CD4-positive, CD25-positive, alpha-beta regulatory T cell (primary cell): ENCODE measurements around the gene CHGA. TPM values are rescaled to one million over a fixed set of nuclear protein-coding genes. Genes with fewer than 3 reads are reported as not detected.
A peak's percentile ranks its signal among the peaks of the same experiment; 100 is the strongest.

Source experiments
- ATAC-seq, 2 donors: fragments of 150-1000 bp; cut with Tn5 transposase; one replicate each; pipeline ENCODE4 v1.10.0; 2021; ENCODE audit warnings: low read depth in 2 of 2, moderate number of reproducible peaks in 2 of 2, moderate library complexity in 1 of 2
- DNase-seq, 3 donors: peaks; one replicate each; pipeline versions ENCODE4 v3.0.0 to v3.0.0-alpha.2; 2012 to 2022; ENCODE audit warnings: mixed read lengths in 1 of 3
- H3K27ac ChIP-seq: one replicate; pipeline ENCODE4 v1.7.0; 2013; ENCODE audit warnings: mild to moderate bottlenecking, low read length; ENCODE audit not compliant: insufficient read depth, poor library complexity, severe bottlenecking
- H3K27me3 ChIP-seq: one replicate; pipeline ENCODE4 v1.7.0; 2013; ENCODE audit warnings: low read length; ENCODE audit not compliant: control insufficient read depth, insufficient read depth
- H3K36me3 ChIP-seq: one replicate; pipeline ENCODE4 v1.7.0; 2013; ENCODE audit warnings: mild to moderate bottlenecking, low read length, moderate library complexity; ENCODE audit not compliant: control insufficient read depth, insufficient read depth
- H3K4me1 ChIP-seq: 2 replicates; pipeline ENCODE4 v1.7.0; 2013; ENCODE audit warnings: mild to moderate bottlenecking, low read length; ENCODE audit not compliant: insufficient read depth, control insufficient read depth, poor library complexity, severe bottlenecking
- H3K4me3 ChIP-seq: one replicate; pipeline ENCODE4 v1.7.0; 2013; ENCODE audit warnings: low read depth, mild to moderate bottlenecking, low read length, moderate library complexity
- H3K9me3 ChIP-seq, 2 experiments: 1 replicate in 1 of 2; 2 replicates in 1 of 2; pipeline ENCODE4 v1.7.0; 2013; ENCODE audit warnings: low read length in 2 of 2, mild to moderate bottlenecking in 1 of 2, moderate library complexity in 1 of 2; ENCODE audit not compliant: control insufficient read depth in 2 of 2
- H3K27ac Mint-ChIP-seq, 3 donors: one replicate each; pipeline ENCODE4 v1.8.0; 2020 to 2022; ENCODE audit warnings: mild to moderate bottlenecking in 3 of 3, mixed read lengths in 3 of 3, moderate library complexity in 2 of 3
- H3K27me3 Mint-ChIP-seq: one replicate; pipeline ENCODE4 v1.8.0; 2022; ENCODE audit warnings: mild to moderate bottlenecking, mixed read lengths
- H3K36me3 Mint-ChIP-seq: one replicate; pipeline ENCODE4 v1.8.0; 2020; ENCODE audit warnings: mixed read lengths
- H3K4me1 Mint-ChIP-seq, 4 donors: one replicate each; pipeline ENCODE4 v1.8.0; 2020 to 2022; ENCODE audit warnings: mixed read lengths in 4 of 4, mild to moderate bottlenecking in 1 of 4
- H3K4me3 Mint-ChIP-seq, 4 donors: one replicate each; pipeline ENCODE4 v1.8.0; 2020 to 2022; ENCODE audit warnings: mild to moderate bottlenecking in 4 of 4, mixed read lengths in 4 of 4, moderate library complexity in 3 of 4
- H3K9me3 Mint-ChIP-seq, 7 donors: one replicate each; pipeline ENCODE4 v1.8.0; 2020 to 2022; ENCODE audit warnings: mixed read lengths in 7 of 7, mild to moderate bottlenecking in 3 of 7, moderate library complexity in 2 of 7
- polyA plus RNA-seq, 4 donors: library from polyadenylated mRNA; unstranded; fragments of 300-500 nt; fragmentation: Illumina TruSeq; gene quantifications; one replicate each; pipeline ENCODE4 v1.2.3, GENCODE V29; 2021
- total RNA-seq: library from RNA; stranded (reverse); gene quantifications from one replicate; pipeline ENCODE4 v1.2.3, GENCODE V29; 2022

CHGA gene
- total RNA-seq (not detected), polyA plus RNA-seq (under 1 TPM; 0.21 to 0.72 (median 0.33) TPM)

DNA sequence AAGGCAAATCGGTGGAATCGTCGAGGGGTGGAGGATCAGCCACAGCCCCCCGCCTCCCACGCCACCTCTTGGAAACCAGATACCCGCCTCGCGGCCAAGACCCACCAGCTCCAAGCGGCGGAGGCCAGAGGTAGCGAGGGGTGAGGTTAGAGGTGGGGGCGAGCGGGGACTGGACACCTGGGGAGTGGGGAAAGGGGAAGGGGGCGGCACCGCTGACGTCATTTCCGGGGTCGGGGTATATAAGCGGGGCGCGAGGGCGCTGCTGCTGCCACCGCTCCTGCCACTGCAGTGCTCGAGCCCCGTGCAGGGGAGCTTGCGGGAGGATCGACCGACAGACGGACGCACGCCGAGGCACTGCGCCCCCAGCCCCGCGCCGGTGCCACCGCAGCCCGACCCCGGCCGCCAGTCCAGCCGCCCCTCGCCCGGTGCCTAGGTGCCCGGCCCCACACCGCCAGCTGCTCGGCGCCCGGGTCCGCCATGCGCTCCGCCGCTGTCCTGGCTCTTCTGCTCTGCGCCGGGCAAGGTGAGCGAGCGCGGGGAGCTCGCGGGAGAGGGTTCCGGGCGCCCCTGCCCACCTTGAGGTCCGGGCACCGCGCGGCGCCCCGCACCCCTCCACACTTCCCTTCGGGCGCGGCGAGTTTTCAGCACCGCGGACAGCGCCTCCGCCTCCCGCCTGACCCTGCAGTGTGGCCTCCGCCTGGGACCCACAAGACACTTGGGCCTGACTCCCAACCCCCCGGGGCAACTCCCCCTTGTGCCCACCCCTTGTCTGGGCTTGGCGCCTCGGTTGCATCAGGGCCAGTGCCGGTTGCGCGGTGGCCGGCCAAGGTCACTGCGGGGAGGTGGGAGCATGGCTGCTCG, at the start of gene CHGA:
TSS of gene CHGA (plus strand) at position 268 of the 861 bp plus-strand sequence. CDS start at position 478, 210 bp downstream.
- peak in 2 of 3 donors; percentile 26 to 30 for DNase-seq
- Histone ChIP-seq H3K4me3 (no peak within 1 kb of the TSS), H3K9me3 (no peaks in the 10 kb centered on the region), H3K27ac (no peak within 1 kb of the TSS), H3K36me3 (no peaks in the 10 kb centered on the region), H3K4me1 (no peaks in the 10 kb centered on the region), H3K27me3 (no peaks in the 10 kb centered on the region)
- peaks cover 0 to 12% (median 2%) of the 10 kb centered on the region in 4 donors for H3K4me1 Mint-ChIP-seq
- no peak within 1 kb of the TSS for H3K27ac Mint-ChIP-seq
- no peaks in the 10 kb centered on the region for H3K36me3 Mint-ChIP-seq
- H3K9me3 Mint-ChIP-seq: peaks cover 0 to 4% (median 0%) of the 10 kb centered on the region in 7 donors
- peak; percentile 29 to 42 for ATAC-seq
- peaks cover 29% of the 10 kb centered on the region for H3K27me3 Mint-ChIP-seq
- peak within 1 kb of the TSS in 1 of 4 donors; percentile 26 for H3K4me3 Mint-ChIP-seq

GRCh38 chr14:92874962-92875661, 47.8 kb upstream of the CHGA start:
- H3K27me3 ChIP-seq: peaks cover 4% of the 10 kb centered on the region
- no peaks in the 10 kb centered on the region for H3K36me3 ChIP-seq
- no peak overlapping the region for H3K27ac ChIP-seq
- H3K4me1 ChIP-seq: no peaks in the 10 kb centered on the region
- peaks cover 0 to 2% (median 0%) of the 10 kb centered on the region in 4 donors for H3K4me1 Mint-ChIP-seq
- ATAC-seq (no peak), DNase-seq (no peak)
- no peak overlapping the region for H3K4me3 Mint-ChIP-seq
- H3K36me3 Mint-ChIP-seq: no peaks in the 10 kb centered on the region
- H3K9me3 ChIP-seq: no peaks in the 10 kb centered on the region
- no peak overlapping the region for H3K27ac Mint-ChIP-seq
- no peak overlapping the region for H3K4me3 ChIP-seq
- peaks cover 22% of the 10 kb centered on the region for H3K27me3 Mint-ChIP-seq
- peaks cover 0 to 2% (median 0%) of the 10 kb centered on the region in 7 donors for H3K9me3 Mint-ChIP-seq

DNA sequence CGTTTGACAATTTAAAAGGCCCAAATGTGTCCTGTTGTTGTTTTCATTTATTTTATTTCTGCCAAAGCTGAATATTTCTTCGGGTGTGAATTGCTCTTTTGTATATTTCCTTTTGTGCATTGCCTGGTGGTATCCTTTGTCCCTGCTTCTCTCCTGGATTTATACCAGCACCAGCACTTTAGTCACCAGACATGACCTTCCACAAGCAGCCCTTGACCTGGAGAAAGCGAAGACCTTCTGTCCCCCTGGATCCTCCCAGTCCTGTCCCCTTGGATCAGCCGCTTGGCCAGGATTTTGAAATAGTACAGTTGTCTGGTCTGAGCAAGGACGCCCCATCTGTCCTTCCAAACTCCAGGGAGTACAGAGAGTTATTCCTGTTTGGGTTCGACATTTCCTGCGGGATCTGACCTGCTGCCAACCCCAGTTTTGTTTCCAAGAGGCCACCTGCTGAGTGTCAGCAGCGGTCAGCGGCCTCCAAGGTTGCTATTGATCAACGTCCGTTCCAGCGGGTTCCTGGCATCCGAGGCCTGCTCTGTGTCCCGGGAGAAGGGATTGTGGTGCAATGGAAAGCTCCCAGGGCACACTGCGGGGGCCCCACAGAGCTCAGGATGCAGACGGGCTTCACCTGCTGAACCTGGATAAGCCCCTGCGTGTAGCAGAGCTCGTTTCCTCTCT, 45.1 kb upstream of the CHGA start:
- no peaks in the 10 kb centered on the region for H3K36me3 ChIP-seq
- peaks cover 0 to 3% (median 0%) of the 10 kb centered on the region in 7 donors for H3K9me3 Mint-ChIP-seq
- DNase-seq (no peak), ATAC-seq (no peak)
- H3K4me3 Mint-ChIP-seq: no peak overlapping the region
- H3K4me1 ChIP-seq: no peaks in the 10 kb centered on the region
- H3K36me3 Mint-ChIP-seq: no peaks in the 10 kb centered on the region
- no peaks in the 10 kb centered on the region for H3K9me3 ChIP-seq
- peaks cover 0 to 2% (median 0%) of the 10 kb centered on the region in 4 donors for H3K4me1 Mint-ChIP-seq
- H3K27ac ChIP-seq: no peak overlapping the region
- H3K27ac Mint-ChIP-seq: peak overlapping the region in 1 of 3 donors; percentile 80
- H3K27me3 ChIP-seq: peaks cover 4% of the 10 kb centered on the region
- H3K27me3 Mint-ChIP-seq: peaks cover 37% of the 10 kb centered on the region
- H3K4me3 ChIP-seq: no peak overlapping the region

DNA sequence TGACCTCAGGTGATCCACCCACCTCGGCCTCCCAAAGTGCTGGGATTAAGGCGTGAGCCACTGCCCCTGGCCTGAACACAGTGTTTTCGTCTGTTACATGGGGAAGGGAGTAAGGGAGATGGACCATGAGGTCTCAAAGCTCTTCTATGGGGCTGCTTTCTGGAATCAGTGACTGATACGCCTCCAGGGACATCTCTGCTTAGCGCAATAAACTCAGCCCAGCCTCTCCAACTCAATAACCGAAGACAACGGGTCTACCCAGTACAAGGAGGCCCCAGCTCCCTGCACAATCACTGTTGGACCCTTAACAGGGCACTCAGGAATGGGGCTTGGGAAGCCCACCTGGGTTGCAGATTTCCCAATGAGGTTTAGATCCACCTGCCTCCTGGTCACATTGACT, 42.6 kb upstream of the CHGA start:
- Histone ChIP-seq H3K4me3 (no peak overlapping the region), H3K4me1 (no peaks in the 10 kb centered on the region), H3K36me3 (no peaks in the 10 kb centered on the region), H3K9me3 (no peaks in the 10 kb centered on the region), H3K27ac (no peak overlapping the region), H3K27me3 (peaks cover 4% of the 10 kb centered on the region)
- ATAC-seq (no peak), DNase-seq (no peak)
- Mint-ChIP-seq H3K4me3 (no peak overlapping the region), H3K36me3 (no peaks in the 10 kb centered on the region), H3K4me1 (peaks cover 0 to 2% (median 0%) of the 10 kb centered on the region in 4 donors), H3K9me3 (peaks cover 0 to 1% (median 0%) of the 10 kb centered on the region in 7 donors), H3K27ac (no peak overlapping the region), H3K27me3 (peaks cover 41% of the 10 kb centered on the region)

DNA sequence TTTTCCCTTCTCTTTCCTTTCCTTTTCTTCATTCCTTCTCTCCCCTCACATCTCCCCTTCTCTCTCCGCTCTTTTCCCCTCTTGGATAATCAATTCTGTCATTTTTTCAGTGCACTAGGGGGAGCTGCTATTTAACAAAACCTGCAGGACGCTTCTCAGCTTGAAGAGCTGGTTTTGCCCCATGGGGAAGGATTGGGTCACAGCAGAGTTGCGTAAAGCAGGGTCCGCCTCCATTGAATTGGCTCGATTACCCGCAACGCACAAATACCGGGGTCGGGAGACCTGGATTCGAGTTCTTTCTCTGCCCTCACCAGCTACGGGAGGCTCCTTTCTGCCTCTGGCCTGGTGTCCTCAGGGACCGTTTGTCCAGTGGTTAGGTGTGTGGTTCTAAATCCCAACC, 42.1 kb upstream of the CHGA start:
- Histone ChIP-seq H3K4me1 (no peaks in the 10 kb centered on the region), H3K27ac (no peak overlapping the region), H3K36me3 (no peaks in the 10 kb centered on the region), H3K27me3 (peaks cover 4% of the 10 kb centered on the region), H3K9me3 (no peaks in the 10 kb centered on the region), H3K4me3 (no peak overlapping the region)
- peaks cover 0 to 2% (median 0%) of the 10 kb centered on the region in 4 donors for H3K4me1 Mint-ChIP-seq
- no peak overlapping the region for H3K27ac Mint-ChIP-seq
- no peak overlapping the region for H3K4me3 Mint-ChIP-seq
- H3K36me3 Mint-ChIP-seq: no peaks in the 10 kb centered on the region
- H3K27me3 Mint-ChIP-seq: peaks cover 45% of the 10 kb centered on the region
- ATAC-seq (no peak), DNase-seq (no peak)
- peaks cover 0 to 1% (median 0%) of the 10 kb centered on the region in 7 donors for H3K9me3 Mint-ChIP-seq

- Mint-ChIP-seq H3K9me3 (peaks cover 0 to 8% (median 0%) of the 10 kb centered on the region in 7 donors), H3K27ac (no peak overlapping the region), H3K36me3 (peaks cover 4% of the 10 kb centered on the region), H3K4me1 (peaks cover 0 to 2% (median 0%) of the 10 kb centered on the region in 4 donors), H3K27me3 (peaks cover 25% of the 10 kb centered on the region), H3K4me3 (no peak overlapping the region)
- Histone ChIP-seq H3K4me3 (no peak overlapping the region), H3K4me1 (no peaks in the 10 kb centered on the region), H3K27ac (no peak overlapping the region), H3K27me3 (peaks cover 4% of the 10 kb centered on the region), H3K36me3 (no peaks in the 10 kb centered on the region), H3K9me3 (no peaks in the 10 kb centered on the region)
- no peak for DNase-seq
- ATAC-seq: no peak
Measured at GRCh38 chr14:92883066-92883465, 39.9 kb upstream of the CHGA start.

DNA sequence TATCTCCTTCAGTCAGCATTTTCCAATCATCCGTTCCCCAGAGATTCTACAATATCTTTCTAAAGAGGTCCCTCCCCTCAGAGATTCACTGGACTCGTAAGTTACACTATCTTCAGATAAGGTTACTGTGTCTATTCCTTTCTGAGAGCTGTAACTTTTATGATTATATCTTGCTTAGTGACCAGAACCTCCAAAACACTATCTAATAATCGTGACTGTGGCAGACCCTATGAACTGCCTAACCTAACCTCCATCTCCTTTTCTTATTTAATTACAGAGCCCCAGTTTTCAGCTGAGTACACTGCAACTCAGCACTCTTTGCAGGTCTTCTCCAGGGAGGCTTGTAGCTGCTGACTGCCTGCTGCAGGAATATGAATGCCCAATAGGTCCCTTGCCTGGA, 38.5 kb upstream of the CHGA start:
- H3K9me3 Mint-ChIP-seq: peaks cover 0 to 9% (median 0%) of the 10 kb centered on the region in 7 donors
- Histone ChIP-seq H3K4me1 (no peaks in the 10 kb centered on the region), H3K4me3 (no peak overlapping the region), H3K9me3 (no peaks in the 10 kb centered on the region), H3K27ac (no peak overlapping the region), H3K27me3 (peaks cover 3% of the 10 kb centered on the region), H3K36me3 (no peaks in the 10 kb centered on the region)
- peaks cover 0 to 2% (median 0%) of the 10 kb centered on the region in 4 donors for H3K4me1 Mint-ChIP-seq
- H3K27me3 Mint-ChIP-seq: peaks cover 25% of the 10 kb centered on the region
- DNase-seq: no peak
- peaks cover 4% of the 10 kb centered on the region for H3K36me3 Mint-ChIP-seq
- no peak for ATAC-seq
- H3K4me3 Mint-ChIP-seq: no peak overlapping the region
- no peak overlapping the region for H3K27ac Mint-ChIP-seq
